NCI-H2171 treated with DMSO at 0.1 percent for 48 hours (cell line): Measurements from ENCODE around the gene PAQR8.

Source experiments
- DNase-seq: peaks from one replicate; lab custom pipeline; 2025; lab: John Stamatoyannopoulos, UW

Gene PAQR8

GRCh38 chr6:52410979-52411378, 49.0 kb downstream of the PAQR8 start:
- DNase-seq, result no peak

- DNase-seq, result no peak
Observed at GRCh38 chr6:52411911-52412310, 50.0 kb downstream of the PAQR8 start.

GRCh38 chr6:52415333-52415732, 53.4 kb downstream of the PAQR8 start:
- no peak for DNase-seq

- no peak for DNase-seq
Observed at GRCh38 chr6:52415917-52416628, 54.1 kb downstream of the PAQR8 start.

GRCh38 chr6:52416629-52417151, 54.7 kb downstream of the PAQR8 start:
- peak; percentile 63 for DNase-seq

- DNase-seq, result no peak
Observed at GRCh38 chr6:52417675-52418111, 55.7 kb downstream of the PAQR8 start.

GRCh38 chr6:52418606-52419005, 56.7 kb downstream of the PAQR8 start:
- no peak for DNase-seq

GRCh38 chr6:52419809-52420667, 58.1 kb downstream of the PAQR8 start, which contains the start of gene EFHC1:
EFHC1 (plus strand) TSS chr6:52420342; CDS start chr6:52420411, 69 bp downstream.
- peak; percentile 97 for DNase-seq

GRCh38 chr6:52420668-52421358, 58.9 kb downstream of the PAQR8 start:
- DNase-seq, result peak; percentile 91

GRCh38 chr6:52422156-52422555, 60.2 kb downstream of the PAQR8 start:
- no peak for DNase-seq

GRCh38 chr6:52423448-52423847, 61.5 kb downstream of the PAQR8 start:
- no peak for DNase-seq

- no peak for DNase-seq
Observed at GRCh38 chr6:52423971-52424381, 62.0 kb downstream of the PAQR8 start.

GRCh38 chr6:52424513-52424912, 62.6 kb downstream of the PAQR8 start:
- DNase-seq, result no peak

- DNase-seq, result no peak
Observed at GRCh38 chr6:52426667-52427066, 64.7 kb downstream of the PAQR8 start.

- DNase-seq, result peak; percentile 29
Observed at GRCh38 chr6:52433294-52433693, 71.3 kb downstream of the PAQR8 start.

GRCh38 chr6:52435345-52435744, 73.4 kb downstream of the PAQR8 start:
- peak; percentile 71 for DNase-seq

- DNase-seq, result no peak
Observed at GRCh38 chr6:52438926-52439325, 77.0 kb downstream of the PAQR8 start.

GRCh38 chr6:52454556-52454955, 92.6 kb downstream of the PAQR8 start:
- DNase-seq, result no peak

- no peak for DNase-seq
Observed at GRCh38 chr6:52457096-52457495, 95.1 kb downstream of the PAQR8 start.
